IPS-18a (cell line): ENCODE results near the gene USP24.
"Not testable (repeated sequence)": the region's sequence is repeated elsewhere in the genome, so short reads cannot be mapped to it uniquely, and the experiment has no call there.

ENCODE experiments used
- H3K27ac ChIP-seq: one replicate; pipeline ENCODE4 v1.5.1; 2013; ENCODE audit warnings: low read length
- H3K27me3 ChIP-seq: one replicate; pipeline ENCODE4 v1.6.1; 2013; ENCODE audit warnings: mild to moderate bottlenecking, low read length; ENCODE audit not compliant: control insufficient read depth, insufficient read depth
- H3K36me3 ChIP-seq: one replicate; pipeline ENCODE4 v1.6.1; 2013; ENCODE audit warnings: low read depth, low read length; ENCODE audit not compliant: control insufficient read depth
- H3K4me1 ChIP-seq: one replicate; pipeline ENCODE4 v1.6.1; 2013; ENCODE audit warnings: low read depth, low read length; ENCODE audit not compliant: control insufficient read depth
- H3K4me3 ChIP-seq: one replicate; pipeline ENCODE4 v1.5.1; 2013; ENCODE audit warnings: low read length
- H3K9ac ChIP-seq: one replicate; pipeline ENCODE4 v1.6.1; 2013; ENCODE audit warnings: mild to moderate bottlenecking, low read length, moderate library complexity
- H3K9me3 ChIP-seq: one replicate; pipeline ENCODE4 v1.6.1; 2013; ENCODE audit warnings: low read depth, low read length; ENCODE audit not compliant: control insufficient read depth

USP24 gene

GRCh38 chr1:55209247-55209646 lies 5.9 kb downstream of the USP24 start:
- no peak overlapping the region for H3K9ac ChIP-seq
- no peaks in the 10 kb centered on the region for H3K36me3 ChIP-seq
- H3K9me3 ChIP-seq, result no peaks in the 10 kb centered on the region
- no peak overlapping the region for H3K4me3 ChIP-seq
- H3K4me1 ChIP-seq, result peaks cover 22% of the 10 kb centered on the region
- H3K27me3 ChIP-seq, result peaks cover 6% of the 10 kb centered on the region
- no peak overlapping the region for H3K27ac ChIP-seq

GRCh38 chr1:55206210-55206609 lies 9.0 kb downstream of the USP24 start:
- Histone ChIP-seq H3K27ac (no peak overlapping the region), H3K27me3 (no peaks in the 10 kb centered on the region), H3K36me3 (no peaks in the 10 kb centered on the region), H3K9ac (no peak overlapping the region), H3K4me3 (no peak overlapping the region), H3K4me1 (peaks cover 9% of the 10 kb centered on the region), H3K9me3 (no peaks in the 10 kb centered on the region)

- H3K36me3 ChIP-seq, result no peaks in the 10 kb centered on the region
- H3K4me3 ChIP-seq, result no peak overlapping the region
- no peaks in the 10 kb centered on the region for H3K27me3 ChIP-seq
- no peak overlapping the region for H3K27ac ChIP-seq
- H3K9ac ChIP-seq, result no peak overlapping the region
- H3K9me3 ChIP-seq, result no peaks in the 10 kb centered on the region
- peaks cover 6% of the 10 kb centered on the region for H3K4me1 ChIP-seq
Observed at GRCh38 chr1:55204997-55205396, 10.2 kb downstream of the USP24 start.

- no peak overlapping the region for H3K4me3 ChIP-seq
- H3K36me3 ChIP-seq, result no peaks in the 10 kb centered on the region
- no peak overlapping the region for H3K27ac ChIP-seq
Observed at GRCh38 chr1:55203064-55203463, 12.1 kb downstream of the USP24 start.

GRCh38 chr1:55200667-55201066 lies 14.5 kb downstream of the USP24 start:
- Histone ChIP-seq H3K27me3 (no peaks in the 10 kb centered on the region), H3K36me3 (no peaks in the 10 kb centered on the region), H3K4me3 (no peak overlapping the region), H3K9ac (no peak overlapping the region), H3K27ac (no peak overlapping the region), H3K4me1 (peaks cover 6% of the 10 kb centered on the region), H3K9me3 (no peaks in the 10 kb centered on the region)

More at GRCh38 chr1:55203064-55203463, 12.1 kb downstream of the USP24 start:
- Histone ChIP-seq H3K9ac (no peak overlapping the region), H3K9me3 (no peaks in the 10 kb centered on the region), H3K4me1 (peaks cover 6% of the 10 kb centered on the region), H3K27me3 (no peaks in the 10 kb centered on the region)

GRCh38 chr1:55199735-55200134 lies 15.4 kb downstream of the USP24 start:
- H3K36me3 ChIP-seq, H3K9ac ChIP-seq, H3K27ac ChIP-seq, H3K4me3 ChIP-seq, H3K4me1 ChIP-seq, H3K9me3 ChIP-seq, H3K27me3 ChIP-seq: not testable (repeated sequence)

- no peaks in the 10 kb centered on the region for H3K36me3 ChIP-seq
- no peak overlapping the region for H3K9ac ChIP-seq
- H3K4me1 ChIP-seq, result peaks cover 6% of the 10 kb centered on the region
- no peak overlapping the region for H3K27ac ChIP-seq
- no peaks in the 10 kb centered on the region for H3K27me3 ChIP-seq
- no peak overlapping the region for H3K4me3 ChIP-seq
- H3K9me3 ChIP-seq, result no peaks in the 10 kb centered on the region
Observed at GRCh38 chr1:55198044-55198443, 17.1 kb downstream of the USP24 start.

GRCh38 chr1:55197099-55197498 lies 18.1 kb downstream of the USP24 start:
- Histone ChIP-seq H3K4me3 (no peak overlapping the region), H3K36me3 (no peaks in the 10 kb centered on the region), H3K9ac (no peak overlapping the region), H3K27me3 (no peaks in the 10 kb centered on the region), H3K9me3 (no peaks in the 10 kb centered on the region), H3K4me1 (peaks cover 11% of the 10 kb centered on the region), H3K27ac (no peak overlapping the region)

- no peak overlapping the region for H3K9ac ChIP-seq
- H3K4me3 ChIP-seq, result no peak overlapping the region
- no peak overlapping the region for H3K27ac ChIP-seq
- H3K4me1 ChIP-seq, result peaks cover 5% of the 10 kb centered on the region
- H3K36me3 ChIP-seq, result no peaks in the 10 kb centered on the region
- no peaks in the 10 kb centered on the region for H3K9me3 ChIP-seq
- H3K27me3 ChIP-seq, result no peaks in the 10 kb centered on the region
Observed at GRCh38 chr1:55196433-55197035, 18.6 kb downstream of the USP24 start.

- peaks cover 5% of the 10 kb centered on the region for H3K4me1 ChIP-seq
- H3K9ac ChIP-seq, result no peak overlapping the region
- no peaks in the 10 kb centered on the region for H3K9me3 ChIP-seq
- no peak overlapping the region for H3K4me3 ChIP-seq
- no peaks in the 10 kb centered on the region for H3K36me3 ChIP-seq
- H3K27ac ChIP-seq, result no peak overlapping the region
- no peaks in the 10 kb centered on the region for H3K27me3 ChIP-seq
Observed at GRCh38 chr1:55195521-55196233, 19.5 kb downstream of the USP24 start.

- peaks cover 5% of the 10 kb centered on the region for H3K4me1 ChIP-seq
- H3K27me3 ChIP-seq, result no peaks in the 10 kb centered on the region
- no peak overlapping the region for H3K4me3 ChIP-seq
- H3K27ac ChIP-seq, result no peak overlapping the region
- H3K9me3 ChIP-seq, result no peaks in the 10 kb centered on the region
- H3K9ac ChIP-seq, result no peak overlapping the region
- H3K36me3 ChIP-seq, result no peaks in the 10 kb centered on the region
Observed at GRCh38 chr1:55194851-55195250, 20.3 kb downstream of the USP24 start.

- no peak overlapping the region for H3K9ac ChIP-seq
- no peaks in the 10 kb centered on the region for H3K36me3 ChIP-seq
- no peaks in the 10 kb centered on the region for H3K27me3 ChIP-seq
- no peaks in the 10 kb centered on the region for H3K9me3 ChIP-seq
- H3K4me3 ChIP-seq, result no peak overlapping the region
- H3K27ac ChIP-seq, result no peak overlapping the region
- H3K4me1 ChIP-seq, result peaks cover 5% of the 10 kb centered on the region
Observed at GRCh38 chr1:55192093-55192492, 23.1 kb downstream of the USP24 start.
